GM08714 (cell line): ENCODE results near the gene TMEM165.

ENCODE experiments used
- H3K4me3 ChIP-seq: fragments of 200-500 bp; sonication (Bioruptor generic); 2 replicates; pipeline ENCODE4 v1.5.1; 2014; ENCODE audit warnings: mild to moderate bottlenecking, low read length, inconsistent platforms
- ZNF274 ChIP-seq: IDR thresholded peaks from 2 replicates; pipeline ENCODE4 v1.6.1; 2012; ENCODE audit warnings: mild to moderate bottlenecking, low read depth, low read length

The TMEM165 gene

DNA sequence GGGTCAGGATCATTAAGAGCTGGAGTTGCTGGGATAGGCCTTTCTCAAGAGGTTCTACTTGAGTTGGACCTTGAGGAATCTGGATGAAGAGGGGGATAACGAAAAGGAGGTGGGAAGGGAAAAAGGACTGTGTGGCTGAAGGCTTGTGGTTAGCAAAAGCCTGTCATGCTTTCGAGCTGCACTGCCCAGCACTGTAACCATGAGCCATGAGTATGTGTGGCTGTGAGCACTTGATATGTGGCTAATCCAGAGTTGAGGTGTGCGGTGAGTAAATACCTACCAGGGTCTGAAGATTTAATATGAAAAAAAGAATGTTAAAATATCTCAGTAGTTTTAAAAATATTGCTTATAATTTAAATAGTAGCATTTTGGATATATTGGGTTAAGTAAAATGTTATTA, 11.4 kb downstream of the TMEM165 start:
- H3K4me3 ChIP-seq: no peak overlapping the region
- no peak for TF ChIP-seq ZNF274

DNA sequence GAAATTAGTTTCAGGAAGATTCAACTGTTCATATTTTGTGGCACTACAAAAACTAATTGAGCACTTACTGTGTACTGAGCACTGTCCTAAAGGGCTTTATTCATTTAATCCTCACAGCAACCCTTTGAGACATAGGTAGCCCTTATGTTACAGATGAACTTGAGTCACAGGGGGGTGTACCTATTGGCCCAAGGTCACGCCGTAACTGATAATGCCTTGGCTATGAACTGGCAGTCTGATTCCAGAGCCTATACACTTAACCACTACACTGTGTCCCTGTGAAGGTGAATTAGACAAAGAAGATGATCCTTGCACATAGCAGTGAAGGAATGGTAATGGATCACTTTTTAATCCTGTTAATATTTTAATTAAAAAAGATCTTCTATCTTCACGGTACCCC, 12.0 kb downstream of the TMEM165 start:
- H3K4me3 ChIP-seq: no peak overlapping the region

DNA sequence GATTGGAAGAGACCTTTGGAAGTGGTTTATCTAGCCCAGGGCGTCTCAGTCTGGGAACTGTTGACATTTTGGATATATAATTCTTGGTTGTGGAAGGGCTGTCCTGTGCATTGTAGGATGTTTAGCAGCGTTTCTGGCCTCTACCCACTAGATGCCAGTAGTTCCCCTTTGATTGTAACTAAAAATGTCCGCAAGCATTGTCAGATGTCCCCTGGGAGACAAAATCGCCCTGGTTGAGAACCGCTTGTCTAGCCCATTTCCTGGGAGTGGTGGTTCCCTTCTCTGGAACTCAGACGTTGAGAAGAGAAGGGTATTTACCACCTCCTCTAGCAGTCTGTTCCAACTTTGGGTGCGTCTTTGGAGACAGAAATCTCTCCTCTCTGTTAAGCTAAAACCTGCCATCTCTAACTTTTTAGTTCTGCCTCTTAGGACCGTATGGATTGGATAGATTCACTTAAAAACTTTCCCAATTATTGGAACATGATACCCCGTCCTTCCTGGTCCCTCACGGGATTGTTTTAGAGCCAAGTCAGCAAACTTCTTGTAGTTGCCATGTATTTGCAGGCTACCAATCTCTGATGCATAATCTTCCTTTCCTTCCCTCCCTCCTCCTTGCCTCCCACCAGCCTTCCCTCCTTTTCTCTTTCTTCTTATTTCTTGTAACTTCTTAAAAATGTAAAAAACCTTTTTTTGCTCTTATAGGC, 13.9 kb downstream of the TMEM165 start:
- H3K4me3 ChIP-seq: no peak overlapping the region
- TF ChIP-seq ZNF274: no peak

More for the DNA sequence above, 12.0 kb downstream of the TMEM165 start:
- TF ChIP-seq ZNF274: no peak

DNA sequence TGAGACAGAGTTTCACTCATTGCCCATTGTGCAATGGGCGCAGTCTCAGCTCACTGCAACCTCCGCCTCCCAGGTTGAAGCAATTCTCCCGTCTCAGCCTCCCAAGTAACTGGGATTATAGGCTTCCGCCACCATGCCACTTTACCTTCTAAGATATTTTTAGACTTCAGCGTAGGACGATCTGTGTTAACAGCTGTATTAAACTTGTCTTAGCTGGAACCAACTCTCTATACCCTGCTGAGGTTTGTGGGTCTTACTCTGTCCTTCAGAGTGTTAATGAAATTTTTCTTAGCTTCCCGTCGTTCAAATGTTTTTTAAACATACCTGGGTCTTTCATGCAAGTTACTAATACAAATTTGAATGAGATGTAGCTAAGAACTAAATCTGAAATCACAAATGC, 14.7 kb downstream of the TMEM165 start:
- no peak for TF ChIP-seq ZNF274
- H3K4me3 ChIP-seq: no peak overlapping the region

DNA sequence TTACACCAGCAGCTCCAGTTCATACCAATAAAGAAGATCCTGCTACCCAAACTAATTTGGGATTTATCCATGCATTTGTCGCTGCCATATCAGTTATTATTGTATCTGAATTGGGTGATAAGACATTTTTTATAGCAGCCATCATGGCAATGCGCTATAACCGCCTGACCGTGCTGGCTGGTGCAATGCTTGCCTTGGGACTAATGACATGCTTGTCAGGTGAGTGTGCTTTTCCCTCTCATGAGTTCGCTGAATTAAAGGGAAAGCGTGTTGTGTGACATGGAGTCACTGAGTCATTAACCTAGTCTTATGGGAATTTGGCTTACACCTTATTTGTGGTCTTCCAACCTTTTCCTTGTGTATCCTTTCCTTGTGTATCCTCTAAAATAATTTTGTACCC, 15.9 kb downstream of the TMEM165 start:
- H3K4me3 ChIP-seq: no peak overlapping the region
- no peak for TF ChIP-seq ZNF274

DNA sequence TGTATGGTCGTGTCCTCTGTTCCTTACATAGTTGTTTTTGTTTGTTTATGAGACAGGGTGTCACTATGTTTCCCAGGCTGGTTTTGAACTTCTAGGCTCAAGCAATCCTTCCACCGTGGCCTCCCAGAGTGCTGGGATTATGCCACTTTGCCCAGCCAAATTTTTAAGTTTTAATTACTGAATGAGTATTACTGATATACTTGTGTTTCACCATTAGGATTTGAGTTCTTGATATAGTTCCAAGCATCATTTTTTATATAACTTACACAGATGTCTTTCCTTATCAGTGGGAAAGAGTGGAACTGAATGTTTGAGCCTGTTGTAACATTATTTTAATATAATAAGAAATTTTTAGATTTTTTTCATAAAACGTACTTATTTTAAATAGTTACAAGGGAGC, 20.4 kb downstream of the TMEM165 start:
- TF ChIP-seq ZNF274: no peak
- no peak overlapping the region for H3K4me3 ChIP-seq

DNA sequence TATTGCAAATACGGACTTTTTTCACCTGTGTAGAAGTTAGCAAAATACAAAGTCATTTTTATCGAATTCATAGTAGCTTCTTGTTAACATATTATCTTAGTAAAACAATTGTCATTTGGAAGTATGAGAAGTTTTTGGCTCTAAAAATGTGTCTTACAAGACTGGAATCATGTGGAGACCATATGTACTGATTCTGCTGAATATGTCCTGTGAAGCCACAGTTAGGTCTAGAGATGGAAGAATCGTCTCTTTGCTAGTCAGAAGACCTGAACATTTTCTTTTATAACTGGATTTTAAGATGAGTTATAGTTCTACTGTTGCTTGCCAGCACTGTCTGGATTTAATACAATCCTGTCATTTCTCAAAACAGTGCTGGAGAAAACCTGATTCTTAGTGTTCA, 29.0 kb downstream of the TMEM165 start:
- H3K4me3 ChIP-seq: no peak overlapping the region
- no peak for TF ChIP-seq ZNF274

DNA sequence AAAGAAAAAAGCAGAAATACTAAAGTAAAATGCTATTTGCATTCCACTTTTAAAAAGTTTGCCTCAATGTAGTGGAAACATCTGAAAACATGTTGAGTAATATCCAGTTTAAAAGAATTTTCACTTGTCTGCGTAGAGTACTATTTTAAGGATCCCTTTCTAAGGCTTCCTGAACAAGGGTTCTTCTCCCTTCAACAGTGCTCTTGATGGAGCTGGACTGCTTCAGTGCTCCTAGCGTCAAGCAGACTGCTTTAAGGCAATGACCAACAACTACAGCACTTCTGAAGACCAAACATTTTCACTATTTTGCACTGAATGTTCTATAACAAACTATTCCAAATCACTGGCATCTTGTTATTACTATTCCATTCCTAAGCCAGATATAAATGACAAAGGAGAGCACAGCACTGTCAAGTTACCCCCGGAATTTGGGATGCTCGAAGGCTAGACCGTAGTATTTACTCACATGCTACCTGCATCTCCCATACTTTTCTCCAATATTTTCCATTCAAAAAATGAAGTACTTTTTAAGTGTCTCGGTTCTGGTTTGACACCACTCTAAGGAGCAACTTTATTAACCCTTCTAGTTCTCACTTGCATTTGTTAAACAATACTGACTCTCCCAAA, 36.1 kb downstream of the TMEM165 start:
- TF ChIP-seq ZNF274: no peak
- no peak overlapping the region for H3K4me3 ChIP-seq

DNA sequence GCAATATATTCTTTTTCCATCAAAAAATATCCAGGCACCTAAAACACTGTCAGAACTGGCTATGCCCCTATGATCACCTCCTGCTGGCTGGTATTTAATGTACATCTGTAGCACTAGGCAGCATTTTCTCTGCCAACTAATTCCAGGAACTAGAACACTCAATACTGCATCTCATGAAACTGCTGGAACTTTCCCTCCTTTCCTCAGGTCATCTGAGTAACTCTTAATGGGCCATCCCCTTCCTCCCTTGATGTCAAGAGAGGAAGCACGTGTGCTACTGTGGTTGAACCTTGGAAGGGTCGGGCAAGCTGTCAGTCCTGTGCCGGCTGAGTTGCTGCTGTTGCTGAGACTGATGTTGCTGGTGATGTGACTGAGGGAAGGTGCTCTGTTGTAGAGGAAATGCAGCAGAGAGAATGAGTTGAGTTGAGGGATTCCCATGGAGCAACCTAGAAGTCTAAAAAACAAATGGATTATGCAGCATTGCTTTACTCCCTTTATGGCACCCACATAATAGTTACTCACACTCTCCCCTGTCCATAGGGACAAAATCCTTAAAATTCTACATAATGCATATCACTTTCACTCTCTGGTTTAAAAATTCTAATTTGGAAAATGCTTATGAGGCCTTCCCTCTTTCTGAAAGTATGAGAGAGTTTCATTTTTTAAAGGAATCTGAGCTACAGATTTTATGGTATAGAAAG, 39.5 kb downstream of the TMEM165 start:
- no peak overlapping the region for H3K4me3 ChIP-seq
- no peak for TF ChIP-seq ZNF274

DNA sequence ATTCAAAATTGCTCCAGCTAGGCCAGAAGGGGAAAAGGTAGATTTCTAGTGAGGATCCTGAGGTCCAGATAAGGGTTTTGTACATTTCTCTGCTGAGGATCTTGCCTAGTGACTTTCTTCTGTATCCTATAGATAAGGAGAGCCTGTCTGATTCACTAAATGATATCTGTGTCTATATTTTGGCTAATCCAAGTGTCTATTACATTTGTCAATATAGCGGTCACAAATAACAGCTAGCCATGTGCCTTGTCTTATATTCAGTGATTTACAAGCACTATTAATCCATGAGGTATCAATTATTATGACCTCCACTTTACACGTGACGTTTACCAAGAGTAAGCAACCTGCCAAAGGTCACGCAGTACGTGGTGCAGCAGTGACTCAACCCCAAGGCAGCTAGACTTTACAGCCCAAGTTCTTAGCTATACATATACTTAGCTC, 41.6 kb downstream of the TMEM165 start:
- no peak for TF ChIP-seq ZNF274
- H3K4me3 ChIP-seq: no peak overlapping the region

DNA sequence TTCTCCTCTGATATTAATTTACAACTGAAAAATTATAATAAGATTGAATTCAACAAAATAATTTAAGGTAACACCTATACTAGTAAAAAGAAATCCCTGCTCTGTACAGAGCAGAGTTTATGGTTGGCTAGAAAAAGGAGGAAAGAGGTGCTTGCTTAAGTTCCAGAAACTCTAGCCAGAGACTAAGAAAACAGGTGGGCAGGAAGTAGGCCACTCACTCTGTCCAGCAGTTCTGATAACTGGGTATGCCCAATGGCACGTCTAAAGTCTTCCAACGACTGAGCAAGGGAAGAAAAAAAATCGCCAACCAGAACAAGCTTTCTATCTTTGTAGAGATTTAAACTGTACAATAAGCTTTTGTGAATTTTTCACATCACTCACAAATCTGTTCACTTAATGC, 42.1 kb downstream of the TMEM165 start:
- no peak overlapping the region for H3K4me3 ChIP-seq
- TF ChIP-seq ZNF274: no peak

DNA sequence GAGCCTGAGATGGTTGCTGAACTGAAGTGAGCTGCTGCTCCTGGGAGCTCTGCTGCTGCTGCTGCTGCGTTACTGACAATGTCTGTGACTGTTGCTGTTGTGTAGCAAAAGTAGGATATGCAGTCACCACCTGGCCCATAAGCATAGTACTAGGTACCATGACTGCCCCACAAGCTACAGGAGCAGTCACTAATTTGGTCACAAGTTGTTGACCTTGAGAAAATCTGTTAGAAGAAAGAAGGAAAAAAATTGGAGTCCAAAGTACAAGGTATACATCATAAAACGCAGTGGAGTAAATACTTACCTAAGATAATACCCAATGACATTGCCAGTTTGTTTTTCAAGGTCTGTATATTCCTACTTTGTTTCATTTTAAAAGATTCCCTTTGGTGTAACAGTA, 42.6 kb downstream of the TMEM165 start:
- TF ChIP-seq ZNF274: no peak
- H3K4me3 ChIP-seq: no peak overlapping the region

DNA sequence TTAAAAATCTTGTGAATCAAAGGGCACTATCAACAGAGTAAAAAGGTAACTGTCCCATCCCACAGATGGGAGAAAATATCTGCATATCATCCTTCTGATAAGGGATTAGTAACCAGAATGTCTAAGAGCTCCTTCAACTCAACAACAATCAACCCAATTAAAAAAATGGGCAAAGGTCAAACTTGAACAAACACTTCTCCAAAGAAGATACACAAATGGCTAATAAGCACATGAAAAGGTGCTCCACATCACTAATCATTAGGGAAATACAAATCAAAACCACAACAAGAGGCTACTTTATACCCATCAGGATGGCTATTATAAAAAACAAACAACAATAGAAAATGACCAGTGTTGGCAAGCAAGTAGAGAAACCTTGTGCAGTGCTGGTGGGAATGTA, 43.3 kb downstream of the TMEM165 start:
- H3K4me3 ChIP-seq: no peak overlapping the region
- TF ChIP-seq ZNF274: no peak

DNA sequence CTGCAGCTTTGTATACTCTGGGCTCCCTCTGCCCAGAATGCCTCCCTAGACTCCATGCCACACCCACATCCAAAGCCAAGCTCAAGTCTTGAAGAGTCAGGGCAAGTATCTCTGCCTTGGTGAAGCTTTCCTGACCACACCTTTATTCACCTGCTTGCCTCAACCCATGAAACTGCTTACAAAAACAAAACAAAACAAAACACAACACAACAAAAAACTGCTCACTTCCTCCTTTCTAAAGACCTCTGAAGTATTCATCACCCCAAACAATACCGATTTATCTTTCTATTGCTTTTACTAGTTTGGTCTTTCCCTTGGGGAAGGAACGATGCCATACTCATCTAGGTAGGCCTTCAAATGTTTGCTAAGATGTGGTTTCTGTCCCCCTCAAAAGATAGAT, 45.0 kb downstream of the TMEM165 start:
- no peak overlapping the region for H3K4me3 ChIP-seq
- TF ChIP-seq ZNF274: no peak

DNA sequence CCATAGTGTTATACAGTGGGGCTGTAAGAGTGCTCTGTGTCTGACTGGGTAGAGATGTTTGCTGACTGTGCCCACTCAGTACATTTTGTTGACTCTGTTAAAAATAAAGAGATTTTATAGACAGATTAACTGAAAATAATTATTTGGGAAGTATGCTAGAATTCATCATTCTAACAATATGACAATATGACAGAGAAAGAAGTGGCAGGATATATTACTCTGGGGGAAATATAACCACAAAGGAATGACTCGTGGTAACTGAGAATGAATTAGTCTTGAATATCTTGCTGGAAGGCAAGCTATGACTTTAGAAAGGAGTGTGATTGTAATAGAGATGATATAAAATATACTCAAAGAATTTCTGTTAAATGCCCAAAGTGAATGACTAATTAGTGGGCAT, 46.8 kb downstream of the TMEM165 start:
- no peak overlapping the region for H3K4me3 ChIP-seq

DNA sequence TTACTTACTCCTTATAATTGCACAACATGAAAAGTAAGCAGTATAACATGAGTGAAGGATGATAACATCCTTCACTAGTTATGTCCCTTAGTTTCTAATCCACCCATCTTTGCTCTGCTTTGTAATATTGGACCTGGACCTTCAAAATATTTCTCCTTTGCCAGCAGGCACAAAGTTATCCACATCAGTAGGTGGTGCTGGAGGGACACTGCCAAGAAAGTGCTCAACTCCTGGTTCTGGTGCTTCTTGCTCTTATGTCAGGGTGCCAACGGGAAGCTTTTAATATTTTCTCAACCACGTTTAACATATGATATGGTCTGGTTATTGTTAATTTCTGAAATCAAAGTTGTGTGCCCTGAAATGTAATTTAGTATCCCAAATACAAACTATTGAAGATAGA, 49.1 kb downstream of the TMEM165 start:
- H3K4me3 ChIP-seq: no peak overlapping the region
- no peak for TF ChIP-seq ZNF274

More for the DNA sequence above, 46.8 kb downstream of the TMEM165 start:
- TF ChIP-seq ZNF274: no peak
